ENCODE data around the gene SMC4. TPM values are rescaled to one million over a fixed set of nuclear protein-coding genes. Genes with fewer than 3 reads are reported as not detected.

SMC4 gene
- total and polyA plus RNA-seq, 4 donors: 29.1 to 56.6 (median 44.2) TPM

- Histone ChIP-seq H3K27ac (ENCODE audit: low read depth, low read length) (no peak overlapping the region), H3K4me1 (ENCODE audit: control insufficient read depth, insufficient read depth, low read length) (no peaks in the 10 kb centered on the region), H3K9me3 (ENCODE audit: control insufficient read depth, insufficient read depth, low read length) (no peaks in the 10 kb centered on the region), H3K36me3 (ENCODE audit: control insufficient read depth, insufficient read depth, low read length) (no peaks in the 10 kb centered on the region), H3K27me3 (ENCODE audit: control insufficient read depth, insufficient read depth, low read length) (no peaks in the 10 kb centered on the region), H3K4me3 (ENCODE audit: low read depth, low read length) (no peak overlapping the region)
- no peak for DNase-seq (ENCODE audit: low read depth in 4 of 6, low spot score in 6 of 6)
These were observed 6.7 kb upstream of the SMC4 start for GRCh38 chr3:160392798-160393197.

GRCh38 chr3:160393346-160394008 lies 6.0 kb upstream of the SMC4 start:
- Histone ChIP-seq H3K36me3 (ENCODE audit: control insufficient read depth, insufficient read depth, low read length) (no peaks in the 10 kb centered on the region), H3K9me3 (ENCODE audit: control insufficient read depth, insufficient read depth, low read length) (no peaks in the 10 kb centered on the region), H3K27me3 (ENCODE audit: control insufficient read depth, insufficient read depth, low read length) (no peaks in the 10 kb centered on the region), H3K27ac (ENCODE audit: low read depth, low read length) (no peak overlapping the region), H3K4me1 (ENCODE audit: control insufficient read depth, insufficient read depth, low read length) (no peaks in the 10 kb centered on the region), H3K4me3 (ENCODE audit: low read depth, low read length) (no peak overlapping the region)
- no CpG with 5 or more reads among the region's 2 CpGs for WGBS (ENCODE audit: insufficient coverage)
- no peak for DNase-seq (ENCODE audit: low read depth in 4 of 6, low spot score in 6 of 6)

GRCh38 chr3:160394009-160394392 lies 5.4 kb upstream of the SMC4 start:
- Histone ChIP-seq H3K9me3 (ENCODE audit: control insufficient read depth, insufficient read depth, low read length) (no peaks in the 10 kb centered on the region), H3K4me3 (ENCODE audit: low read depth, low read length) (no peak overlapping the region), H3K36me3 (ENCODE audit: control insufficient read depth, insufficient read depth, low read length) (no peaks in the 10 kb centered on the region), H3K27me3 (ENCODE audit: control insufficient read depth, insufficient read depth, low read length) (no peaks in the 10 kb centered on the region), H3K27ac (ENCODE audit: low read depth, low read length) (no peak overlapping the region), H3K4me1 (ENCODE audit: control insufficient read depth, insufficient read depth, low read length) (no peaks in the 10 kb centered on the region)
- no peak for DNase-seq (ENCODE audit: low read depth in 4 of 6, low spot score in 6 of 6)
- WGBS (ENCODE audit: insufficient coverage): no CpG with 5 or more reads among the region's 3 CpGs

GRCh38 chr3:160395297-160395696 lies 4.2 kb upstream of the SMC4 start:
- Histone ChIP-seq H3K9me3 (ENCODE audit: control insufficient read depth, insufficient read depth, low read length) (no peaks in the 10 kb centered on the region), H3K27ac (ENCODE audit: low read depth, low read length) (no peak overlapping the region), H3K27me3 (ENCODE audit: control insufficient read depth, insufficient read depth, low read length) (no peaks in the 10 kb centered on the region), H3K36me3 (ENCODE audit: control insufficient read depth, insufficient read depth, low read length) (no peaks in the 10 kb centered on the region), H3K4me1 (ENCODE audit: control insufficient read depth, insufficient read depth, low read length) (peaks cover 5% of the 10 kb centered on the region), H3K4me3 (ENCODE audit: low read depth, low read length) (no peak overlapping the region)
- DNase-seq (ENCODE audit: low read depth in 4 of 6, low spot score in 6 of 6): peak in 1 of 6 donors; percentile 89

GRCh38 chr3:160398820-160399124 lies 678 bp upstream of the SMC4 start:
- WGBS (ENCODE audit: insufficient coverage): 0% methylated on average over 8 of the region's 9 CpGs
- DNase-seq (ENCODE audit: low read depth in 4 of 6, low spot score in 6 of 6): no peak
- Histone ChIP-seq H3K27ac (ENCODE audit: low read depth, low read length) (peak overlapping the region; percentile 97), H3K9me3 (ENCODE audit: control insufficient read depth, insufficient read depth, low read length) (no peaks in the 10 kb centered on the region), H3K36me3 (ENCODE audit: control insufficient read depth, insufficient read depth, low read length) (no peaks in the 10 kb centered on the region), H3K4me3 (ENCODE audit: low read depth, low read length) (peak overlapping the region; percentile 81), H3K27me3 (ENCODE audit: control insufficient read depth, insufficient read depth, low read length) (no peaks in the 10 kb centered on the region), H3K4me1 (ENCODE audit: control insufficient read depth, insufficient read depth, low read length) (peaks cover 6% of the 10 kb centered on the region)

- WGBS (ENCODE audit: insufficient coverage): 0% methylated on average over 49 of the region's 49 CpGs
- Histone ChIP-seq H3K27me3 (ENCODE audit: control insufficient read depth, insufficient read depth, low read length) (no peaks in the 10 kb centered on the region), H3K27ac (ENCODE audit: low read depth, low read length) (peak overlapping the region; percentile 97), H3K4me3 (ENCODE audit: low read depth, low read length) (peak overlapping the region; percentile 81), H3K4me1 (ENCODE audit: control insufficient read depth, insufficient read depth, low read length) (peaks cover 6% of the 10 kb centered on the region), H3K9me3 (ENCODE audit: control insufficient read depth, insufficient read depth, low read length) (no peaks in the 10 kb centered on the region), H3K36me3 (ENCODE audit: control insufficient read depth, insufficient read depth, low read length) (no peaks in the 10 kb centered on the region)
- peak in 3 of 6 donors; percentile 19 to 58 (median 32) for DNase-seq (ENCODE audit: low read depth in 4 of 6, low spot score in 6 of 6)
These were observed 716 bp downstream of the SMC4 start for GRCh38 chr3:160400030-160400701.

GRCh38 chr3:160400702-160401150 lies 1.3 kb downstream of the SMC4 start:
- no peaks in the 10 kb centered on the region for H3K36me3 ChIP-seq (ENCODE audit: control insufficient read depth, insufficient read depth, low read length)
- no peaks in the 10 kb centered on the region for H3K27me3 ChIP-seq (ENCODE audit: control insufficient read depth, insufficient read depth, low read length)
- no peaks in the 10 kb centered on the region for H3K9me3 ChIP-seq (ENCODE audit: control insufficient read depth, insufficient read depth, low read length)
- peak in 2 of 6 donors; percentile 6 to 38 for DNase-seq (ENCODE audit: low read depth in 4 of 6, low spot score in 6 of 6)
- H3K4me3 ChIP-seq (ENCODE audit: low read depth, low read length): peak overlapping the region; percentile 81
- peak overlapping the region; percentile 97 for H3K27ac ChIP-seq (ENCODE audit: low read depth, low read length)
- peaks cover 6% of the 10 kb centered on the region for H3K4me1 ChIP-seq (ENCODE audit: control insufficient read depth, insufficient read depth, low read length)
- WGBS (ENCODE audit: insufficient coverage): 0% methylated on average over 51 of the region's 51 CpGs

- DNase-seq (ENCODE audit: low read depth in 4 of 6, low spot score in 6 of 6): peak in 3 of 6 donors; percentile 15 to 35 (median 29)
- H3K4me3 ChIP-seq (ENCODE audit: low read depth, low read length): peak overlapping the region; percentile 81
- H3K36me3 ChIP-seq (ENCODE audit: control insufficient read depth, insufficient read depth, low read length): no peaks in the 10 kb centered on the region
- H3K27ac ChIP-seq (ENCODE audit: low read depth, low read length): peak overlapping the region; percentile 42
- no peaks in the 10 kb centered on the region for H3K27me3 ChIP-seq (ENCODE audit: control insufficient read depth, insufficient read depth, low read length)
- peaks cover 6% of the 10 kb centered on the region for H3K4me1 ChIP-seq (ENCODE audit: control insufficient read depth, insufficient read depth, low read length)
- 7% methylated on average over 7 of the region's 16 CpGs for WGBS (ENCODE audit: insufficient coverage)
- H3K9me3 ChIP-seq (ENCODE audit: control insufficient read depth, insufficient read depth, low read length): no peaks in the 10 kb centered on the region
These were observed 2.0 kb downstream of the SMC4 start for GRCh38 chr3:160401291-160402095.

- H3K9me3 ChIP-seq (ENCODE audit: control insufficient read depth, insufficient read depth, low read length): no peaks in the 10 kb centered on the region
- peak overlapping the region; percentile 81 for H3K4me3 ChIP-seq (ENCODE audit: low read depth, low read length)
- WGBS (ENCODE audit: insufficient coverage): no CpG with 5 or more reads among the region's 11 CpGs
- H3K36me3 ChIP-seq (ENCODE audit: control insufficient read depth, insufficient read depth, low read length): no peaks in the 10 kb centered on the region
- H3K4me1 ChIP-seq (ENCODE audit: control insufficient read depth, insufficient read depth, low read length): peaks cover 6% of the 10 kb centered on the region
- H3K27me3 ChIP-seq (ENCODE audit: control insufficient read depth, insufficient read depth, low read length): no peaks in the 10 kb centered on the region
- DNase-seq (ENCODE audit: low read depth in 4 of 6, low spot score in 6 of 6): peak in 2 of 6 donors; percentile 6 to 11
- H3K27ac ChIP-seq (ENCODE audit: low read depth, low read length): no peak overlapping the region
These were observed 3.0 kb downstream of the SMC4 start for GRCh38 chr3:160402221-160403027.
